Activated CD8-positive, alpha-beta memory T cell treated with anti-CD3 and anti-CD28 coated beads, Interleukin-2, amount 50 U/mL, for 24 hours (primary cell): ENCODE results near the gene MEF2A.

Source experiments
- DNase-seq: peaks from one replicate; pipeline ENCODE4 v3.0.0-alpha.2; 2020; ENCODE audit errors: extremely low read depth

The MEF2A gene

GRCh38 chr15:99606646-99607045 is 40.9 kb downstream of the MEF2A start:
- no peak for DNase-seq

GRCh38 chr15:99613481-99613880 is 47.7 kb downstream of the MEF2A start:
- no peak for DNase-seq

DNA sequence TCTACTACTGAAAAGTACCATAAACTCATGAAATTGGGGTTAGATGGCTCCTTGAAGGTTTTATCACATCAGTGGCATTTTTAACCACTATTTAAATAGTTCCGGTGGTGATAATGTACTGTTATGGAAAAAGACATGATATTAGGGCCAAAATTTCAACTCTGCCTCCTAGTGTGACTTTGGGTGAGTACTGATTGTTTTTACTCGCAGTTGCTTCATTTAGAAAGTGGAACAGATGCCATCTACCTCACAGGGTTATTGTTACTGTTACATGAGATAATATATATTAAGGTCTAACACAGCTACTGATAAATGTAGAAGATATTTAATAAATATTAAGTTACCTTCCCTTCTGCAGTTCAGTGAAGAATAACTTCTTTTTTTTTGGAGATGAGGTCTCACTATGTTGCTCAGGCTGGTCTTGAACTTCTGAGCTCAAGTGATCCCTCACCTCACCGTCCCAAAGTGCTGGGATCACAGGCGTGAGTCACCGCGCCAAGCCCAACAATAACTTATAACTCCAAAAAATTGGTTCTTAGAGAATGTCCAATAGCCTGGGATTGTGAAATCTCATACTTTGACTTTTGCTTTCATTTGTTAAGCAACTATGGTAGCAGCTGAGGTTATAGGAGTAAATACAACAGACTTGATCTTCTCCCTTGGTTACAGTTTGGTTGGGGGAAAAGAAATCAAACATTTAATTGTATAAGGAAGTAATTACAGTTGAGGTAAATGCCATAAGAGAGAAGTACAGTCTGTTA is 48.3 kb downstream of the MEF2A start:
- no peak for DNase-seq

GRCh38 chr15:99614749-99615288 is 49.0 kb downstream of the MEF2A start:
- no peak for DNase-seq

DNA sequence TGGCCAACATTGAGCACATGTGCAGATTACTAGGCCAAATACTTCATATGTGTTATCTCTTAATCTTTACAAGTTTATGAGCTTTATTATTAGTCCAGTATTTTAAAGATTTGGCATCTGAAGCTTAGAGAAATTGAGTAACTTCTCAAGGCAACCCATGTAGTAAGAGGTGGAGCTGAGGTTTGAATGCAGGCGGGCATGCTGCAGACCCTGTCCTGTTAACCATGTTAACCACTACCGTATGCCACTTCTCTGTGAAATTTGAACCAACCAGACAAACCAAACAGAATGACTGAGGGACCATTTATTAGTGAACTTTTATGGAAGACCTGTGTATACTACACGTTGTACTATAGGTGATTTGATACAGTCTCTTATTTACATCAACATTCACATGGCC is 49.7 kb downstream of the MEF2A start:
- DNase-seq = no peak

DNA sequence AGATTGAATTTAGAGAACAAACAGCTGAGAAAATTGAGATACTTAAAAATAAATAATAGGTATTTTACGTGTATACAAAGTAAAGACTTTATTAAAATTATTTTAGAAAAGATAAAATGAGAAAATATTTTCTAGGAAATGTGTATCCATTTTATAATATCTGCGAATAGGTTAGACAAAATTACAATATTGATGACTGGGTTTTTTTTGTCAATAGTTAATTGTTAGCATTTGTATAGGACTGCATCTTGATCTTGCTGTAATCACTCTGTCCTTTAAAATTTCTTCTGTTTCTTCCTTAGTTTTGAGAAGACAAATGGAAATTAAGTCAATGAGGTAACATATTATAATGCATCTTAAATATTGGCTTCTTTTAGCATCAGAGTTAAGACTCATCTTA is 50.3 kb downstream of the MEF2A start:
- DNase-seq = no peak

- no peak for DNase-seq
Observed at GRCh38 chr15:99616773-99617342, 51.1 kb downstream of the MEF2A start.

- DNase-seq = no peak
Observed at GRCh38 chr15:99618941-99619411, 53.2 kb downstream of the MEF2A start.

GRCh38 chr15:99619712-99620111 is 53.9 kb downstream of the MEF2A start:
- no peak for DNase-seq

- no peak for DNase-seq
Observed at GRCh38 chr15:99620178-99620577, 54.4 kb downstream of the MEF2A start.

GRCh38 chr15:99621767-99622166 is 56.0 kb downstream of the MEF2A start:
- DNase-seq = no peak

- no peak for DNase-seq
Observed at GRCh38 chr15:99628374-99629001, 62.7 kb downstream of the MEF2A start.

- DNase-seq = no peak
Observed at GRCh38 chr15:99630607-99631131, 64.9 kb downstream of the MEF2A start.

DNA sequence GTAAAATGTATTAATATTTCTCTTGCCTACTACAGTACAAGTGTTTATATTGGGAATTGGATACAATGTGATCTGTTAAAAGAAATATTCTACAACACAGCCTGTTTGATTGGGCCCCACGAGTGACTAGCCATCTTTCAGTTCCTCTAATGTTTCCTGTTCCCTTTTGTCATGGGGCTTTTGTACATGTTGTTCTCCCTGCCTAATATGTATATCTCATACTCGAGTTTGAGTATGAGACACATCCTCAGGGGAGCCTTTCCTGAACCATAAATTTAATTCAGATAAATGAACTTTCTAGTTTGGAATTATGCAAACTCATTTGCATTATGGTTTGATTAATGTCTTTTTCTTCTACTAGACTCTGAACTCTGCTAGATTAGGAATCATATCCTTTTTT is 65.5 kb downstream of the MEF2A start:
- DNase-seq = no peak

DNA sequence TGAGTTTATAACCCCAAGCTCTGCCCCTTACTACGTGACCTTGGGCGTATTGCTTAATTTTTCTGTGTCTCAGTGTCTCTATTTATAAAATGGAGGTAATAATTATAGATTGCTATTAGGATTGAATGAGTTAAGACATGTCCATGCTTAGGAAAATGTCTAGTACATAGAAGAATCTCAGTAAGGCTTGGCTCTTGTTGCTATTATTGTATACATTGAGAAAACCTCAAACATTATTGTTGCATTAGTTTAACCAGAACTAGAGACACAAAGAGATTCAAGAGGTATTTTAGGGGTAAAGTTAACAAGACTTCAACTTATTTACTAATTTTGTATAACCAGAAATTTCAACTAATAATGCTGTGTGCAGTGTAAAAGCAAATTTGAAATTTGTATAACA is 66.7 kb downstream of the MEF2A start:
- DNase-seq = no peak

DNA sequence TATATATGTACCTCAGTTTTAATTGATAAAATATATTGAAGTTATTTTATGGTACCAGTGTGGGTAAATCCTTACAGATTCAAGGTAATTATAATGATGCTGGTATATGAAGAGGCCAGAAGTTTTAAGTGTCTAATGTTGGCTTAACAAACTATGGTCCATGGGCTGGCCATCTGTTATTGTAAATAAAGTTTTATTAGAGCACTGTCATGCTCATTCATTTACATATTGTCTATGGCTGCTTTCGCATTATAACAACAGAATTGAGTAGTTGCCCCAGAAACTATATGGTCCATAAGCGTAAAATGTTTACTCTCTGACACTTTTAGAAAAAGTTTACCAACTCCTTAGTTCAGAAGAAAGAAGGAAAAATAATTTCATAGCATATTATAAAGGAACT is 67.9 kb downstream of the MEF2A start:
- DNase-seq = no peak

GRCh38 chr15:99634576-99634975 is 68.8 kb downstream of the MEF2A start:
- DNase-seq = no peak

DNA sequence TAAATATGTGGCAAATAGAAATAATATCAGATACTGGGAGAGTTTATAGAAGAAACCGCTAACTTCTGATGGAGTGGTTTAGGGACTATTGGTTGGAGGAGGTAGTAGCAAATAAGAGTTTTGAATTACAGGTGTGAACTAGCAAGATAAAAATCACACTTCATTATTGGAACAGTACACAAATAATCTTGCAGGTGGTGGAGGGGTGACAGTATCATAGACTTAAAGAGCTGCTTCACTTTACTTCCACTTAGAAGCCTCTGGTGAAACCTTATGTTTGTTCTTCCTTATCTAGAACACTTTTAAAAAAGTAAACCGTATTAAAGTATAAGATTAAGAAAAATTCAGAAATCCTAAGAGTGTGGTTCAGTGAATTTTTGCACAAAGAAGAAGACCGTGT is 69.4 kb downstream of the MEF2A start:
- DNase-seq = no peak

DNA sequence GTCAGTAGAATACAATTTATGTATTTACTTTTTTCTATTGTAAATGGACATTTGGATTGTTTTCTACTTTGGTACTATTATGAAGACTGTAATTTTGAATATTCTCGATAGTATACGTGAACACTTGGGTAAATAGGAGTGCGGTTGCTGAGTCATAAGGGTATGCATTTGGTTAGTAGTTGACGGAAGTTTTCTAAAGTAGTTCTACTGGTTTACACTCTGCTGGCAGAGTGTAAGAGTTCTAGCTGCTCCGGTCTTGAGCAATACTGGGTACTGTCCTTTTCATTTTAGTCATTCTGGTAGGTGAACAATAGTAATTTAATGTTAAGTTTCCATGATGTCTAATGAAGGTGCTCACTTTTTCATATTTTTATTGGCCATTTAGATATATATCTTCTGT is 70.0 kb downstream of the MEF2A start:
- DNase-seq = no peak

DNA sequence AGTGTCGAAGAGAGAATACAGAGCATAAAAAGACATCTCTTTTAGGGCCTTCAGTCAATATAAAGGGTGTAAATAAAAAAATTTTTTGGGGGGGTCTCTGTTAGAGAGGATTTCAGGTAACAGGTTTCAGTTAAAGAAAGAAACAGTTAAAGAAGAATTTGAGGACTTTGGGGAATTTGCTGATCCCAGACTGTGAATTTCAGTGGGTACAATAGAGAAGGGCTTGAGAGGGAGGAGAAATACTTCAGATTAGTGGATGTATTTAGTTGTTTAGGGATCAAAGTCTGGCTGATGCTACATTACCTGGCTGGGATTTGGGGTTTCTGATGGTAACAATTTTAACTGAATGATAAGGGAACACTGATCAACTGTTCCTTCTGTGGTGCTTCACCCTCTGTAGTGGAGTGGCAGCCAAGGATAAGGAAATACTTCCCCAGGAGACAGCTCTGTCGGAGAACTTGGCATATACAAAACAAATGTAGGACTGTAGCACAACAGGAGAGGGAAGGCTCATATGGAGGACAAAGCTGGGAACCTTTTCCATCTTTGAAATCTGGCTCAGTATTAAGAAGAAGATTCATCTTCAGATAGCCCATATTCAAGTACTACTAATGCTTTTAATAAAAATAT is 79.2 kb downstream of the MEF2A start:
- DNase-seq = no peak

GRCh38 chr15:99645543-99645935 is 79.8 kb downstream of the MEF2A start:
- DNase-seq = no peak

DNA sequence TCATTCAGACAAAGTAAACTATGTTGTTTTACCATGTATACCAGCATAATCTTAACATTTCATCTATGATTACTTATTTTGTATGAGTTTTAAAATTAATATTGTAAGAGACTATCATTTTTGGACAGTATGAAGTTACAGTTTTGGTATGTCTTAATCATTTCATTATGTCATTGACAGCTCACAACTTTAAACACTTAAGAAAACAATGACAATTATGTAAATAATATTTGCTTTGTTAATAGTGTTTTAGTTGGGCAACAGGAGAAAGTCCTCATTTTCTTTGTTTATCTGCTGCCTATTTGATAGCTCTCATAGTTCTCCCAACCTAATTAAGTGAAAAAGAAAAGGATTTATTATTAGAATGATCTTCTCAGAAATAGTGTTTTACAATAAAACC is 80.2 kb downstream of the MEF2A start:
- no peak for DNase-seq
